ENCODE results near the gene FRMD4A.

The FRMD4A gene

DNA sequence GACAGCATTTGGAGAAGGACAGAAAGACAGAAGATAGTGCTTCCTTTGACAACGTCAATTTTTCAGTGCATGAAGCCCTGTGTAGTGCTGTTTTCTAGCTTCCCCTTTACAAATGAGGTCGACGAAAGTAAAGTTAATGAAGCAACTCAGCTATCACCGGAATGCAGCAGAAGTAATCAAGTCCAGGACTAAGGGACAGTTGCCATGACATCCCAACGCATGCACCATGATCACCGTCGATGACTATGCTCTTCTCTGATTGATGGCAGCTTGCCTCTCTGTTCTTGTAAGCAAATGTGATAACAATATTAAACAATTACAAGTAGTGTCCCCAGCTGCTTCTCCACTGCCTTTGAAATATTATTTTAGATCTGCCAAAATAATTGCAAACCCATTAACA lies 205.8 kb downstream of the FRMD4A start:
- Mint-ChIP-seq H3K27me3 (ENCODE audit: low read depth) (peaks cover 8% of the 10 kb centered on the region), H3K36me3 (ENCODE audit: low read depth) (no peaks in the 10 kb centered on the region), H3K4me1 (no peaks in the 10 kb centered on the region), H3K27ac (no peak overlapping the region), H3K9me3 (no peaks in the 10 kb centered on the region), H3K4me3 (no peak overlapping the region)
- TF ChIP-seq CTCF (IDR thresholded peaks at IDR 0.05; ENCODE audit: unreplicated experiment in 3 of 3): no peak

GRCh38 chr10:14123139-14123538 lies 207.6 kb downstream of the FRMD4A start:
- H3K9me3 Mint-ChIP-seq: no peaks in the 10 kb centered on the region
- peaks cover 8% of the 10 kb centered on the region for H3K27me3 Mint-ChIP-seq (ENCODE audit: low read depth)
- H3K4me1 Mint-ChIP-seq: no peaks in the 10 kb centered on the region
- H3K4me3 Mint-ChIP-seq: no peak overlapping the region
- H3K27ac Mint-ChIP-seq: no peak overlapping the region
- no peaks in the 10 kb centered on the region for H3K36me3 Mint-ChIP-seq (ENCODE audit: low read depth)
- TF ChIP-seq CTCF (IDR thresholded peaks at IDR 0.05; ENCODE audit: unreplicated experiment in 3 of 3): no peak

GRCh38 chr10:14120812-14121211 lies 209.9 kb downstream of the FRMD4A start:
- peaks cover 3% of the 10 kb centered on the region for H3K27me3 Mint-ChIP-seq (ENCODE audit: low read depth)
- TF ChIP-seq CTCF (IDR thresholded peaks at IDR 0.05; ENCODE audit: unreplicated experiment in 3 of 3): no peak
- H3K4me1 Mint-ChIP-seq: no peaks in the 10 kb centered on the region
- H3K27ac Mint-ChIP-seq: no peak overlapping the region
- H3K9me3 Mint-ChIP-seq: no peaks in the 10 kb centered on the region
- H3K36me3 Mint-ChIP-seq (ENCODE audit: low read depth): no peaks in the 10 kb centered on the region
- no peak overlapping the region for H3K4me3 Mint-ChIP-seq

GRCh38 chr10:14118953-14119352 lies 211.8 kb downstream of the FRMD4A start:
- Mint-ChIP-seq H3K27me3 (ENCODE audit: low read depth) (no peaks in the 10 kb centered on the region), H3K27ac (no peak overlapping the region), H3K36me3 (ENCODE audit: low read depth) (no peaks in the 10 kb centered on the region), H3K9me3 (no peaks in the 10 kb centered on the region), H3K4me1 (no peaks in the 10 kb centered on the region), H3K4me3 (no peak overlapping the region)
- TF ChIP-seq CTCF (IDR thresholded peaks at IDR 0.05; ENCODE audit: unreplicated experiment in 3 of 3): no peak

- H3K9me3 Mint-ChIP-seq: no peaks in the 10 kb centered on the region
- H3K27ac Mint-ChIP-seq: no peak overlapping the region
- H3K36me3 Mint-ChIP-seq (ENCODE audit: low read depth): no peaks in the 10 kb centered on the region
- H3K4me3 Mint-ChIP-seq: no peak overlapping the region
- no peaks in the 10 kb centered on the region for H3K4me1 Mint-ChIP-seq
- no peaks in the 10 kb centered on the region for H3K27me3 Mint-ChIP-seq (ENCODE audit: low read depth)
- TF ChIP-seq CTCF (IDR thresholded peaks at IDR 0.05; ENCODE audit: unreplicated experiment in 3 of 3): no peak
These were observed 213.9 kb downstream of the FRMD4A start for GRCh38 chr10:14116837-14117236.

DNA sequence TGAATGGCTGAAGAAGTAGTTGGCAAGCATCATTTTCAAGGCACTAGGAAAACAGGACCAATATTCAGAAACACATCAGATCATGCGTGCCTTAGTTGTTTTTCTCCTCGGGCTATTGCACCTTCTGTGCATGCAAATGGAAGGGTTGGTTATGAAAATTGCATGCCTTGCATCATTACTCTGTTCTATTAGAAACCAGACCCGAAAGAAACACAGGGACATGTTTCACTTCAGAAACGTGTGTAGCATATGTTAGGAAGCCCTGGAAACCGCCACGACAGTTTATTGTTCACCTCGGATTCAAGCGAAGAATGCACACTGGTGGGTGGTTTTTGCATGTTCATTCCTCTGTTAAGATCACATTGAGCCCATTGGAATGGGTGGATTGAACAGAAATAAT lies 214.7 kb downstream of the FRMD4A start:
- no peak for TF ChIP-seq CTCF (IDR thresholded peaks at IDR 0.05; ENCODE audit: unreplicated experiment in 3 of 3)
- Mint-ChIP-seq H3K4me3 (no peak overlapping the region), H3K4me1 (no peaks in the 10 kb centered on the region), H3K27me3 (ENCODE audit: low read depth) (no peaks in the 10 kb centered on the region), H3K27ac (no peak overlapping the region), H3K36me3 (ENCODE audit: low read depth) (no peaks in the 10 kb centered on the region), H3K9me3 (no peaks in the 10 kb centered on the region)

Measured in nephron (organoid).